GM12891 (cell line): Measurements from ENCODE around the gene SORL1.

Experiments used
- DNase-seq: peaks from one replicate; pipeline ENCODE4 v3.0.0; 2011; ENCODE audit warnings: low spot score; ENCODE audit not compliant: insufficient read length
- FAIRE-seq: peaks from 2 replicates; lab custom pipeline; 2011; peaks lifted over from hg19 to GRCh38; lab: Jason Lieb, UNC
- PAX5 ChIP-seq: IDR thresholded peaks from 2 replicates; pipeline ENCODE4 v1.6.1; 2011; ENCODE audit warnings: low read length, moderate library complexity, mild to moderate bottlenecking; ENCODE audit not compliant: insufficient read depth, severe bottlenecking
- POLR2A ChIP-seq: IDR thresholded peaks from 2 replicates; pipeline ENCODE4 v1.6.1; 2011; ENCODE audit warnings: low read depth, low read length, control low read depth
- POLR2AphosphoS5 ChIP-seq: IDR thresholded peaks from 2 replicates; pipeline ENCODE4 v1.6.1; 2011; ENCODE audit warnings: low read depth, low read length, control low read depth
- POU2F2 ChIP-seq: IDR thresholded peaks from 2 replicates; pipeline ENCODE4 v1.6.1; 2011; ENCODE audit warnings: low read depth, mild to moderate bottlenecking, control low read depth, low read length, moderate library complexity
- SPI1 ChIP-seq: IDR thresholded peaks from 2 replicates; pipeline ENCODE4 v1.6.1; 2011; ENCODE audit warnings: low read depth, low read length, control low read depth
- TAF1 ChIP-seq: IDR thresholded peaks from 2 replicates; pipeline ENCODE4 v1.6.1; 2011; ENCODE audit warnings: low read depth, low read length, control low read depth

SORL1 gene

GRCh38 chr11:121459413-121460017 lies 7.4 kb downstream of the SORL1 start:
- peak; percentile 85 for FAIRE-seq
- TF ChIP-seq POLR2AphosphoS5 = no peak
- no peak for TF ChIP-seq SPI1
- no peak for TF ChIP-seq POU2F2
- TF ChIP-seq PAX5 = no peak
- no peak for TF ChIP-seq TAF1
- no peak for TF ChIP-seq POLR2A
- DNase-seq = no peak

GRCh38 chr11:121460941-121461514 lies 8.9 kb downstream of the SORL1 start:
- FAIRE-seq = peak; percentile 58
- DNase-seq = no peak
- TF ChIP-seq POU2F2 = 0 out of 2 replicates have a peak, but pooled peaks have one; percentile 14
- no peak for TF ChIP-seq SPI1
- no peak for TF ChIP-seq PAX5
- no peak for TF ChIP-seq POLR2A

GRCh38 chr11:121461843-121462242 lies 9.7 kb downstream of the SORL1 start:
- FAIRE-seq (peak; percentile 45), DNase-seq (no peak)
- TF ChIP-seq POLR2AphosphoS5 = no peak
- TF ChIP-seq SPI1 = peak; percentile 11; the same call in 1 of the 2 replicates
- no peak for TF ChIP-seq POLR2A
- no peak for TF ChIP-seq TAF1

GRCh38 chr11:121463689-121464335 lies 11.7 kb downstream of the SORL1 start:
- DNase-seq = no peak
- FAIRE-seq = no peak

GRCh38 chr11:121464352-121464946 lies 12.3 kb downstream of the SORL1 start:
- TF ChIP-seq POLR2A = peak; percentile 59
- TF ChIP-seq POLR2AphosphoS5 = peak; percentile 72; the same call in 1 of the 2 replicates
- TF ChIP-seq TAF1 = peak; percentile 28; the same call in 1 of the 2 replicates
- TF ChIP-seq PAX5 = no peak
- TF ChIP-seq POU2F2 = peak; percentile 60; the same call in 1 of the 2 replicates
- TF ChIP-seq SPI1 = peak; percentile 53
- DNase-seq (no peak), FAIRE-seq (peak; percentile 98)

More at GRCh38 chr11:121463689-121464335, 11.7 kb downstream of the SORL1 start:
- TF ChIP-seq POU2F2 (peak; percentile 82), PAX5 (no peak)

GRCh38 chr11:121465709-121466062 lies 13.6 kb downstream of the SORL1 start:
- DNase-seq (no peak), FAIRE-seq (no peak)
- TF ChIP-seq POU2F2 = no peak
- TF ChIP-seq PAX5 = no peak

GRCh38 chr11:121466063-121466794 lies 14.1 kb downstream of the SORL1 start:
- DNase-seq = no peak
- peak; percentile 92 for FAIRE-seq
- TF ChIP-seq POU2F2 (no peak), POLR2A (no peak), POLR2AphosphoS5 (no peak), PAX5 (no peak)

- TF ChIP-seq POLR2A = no peak
- no peak for TF ChIP-seq POU2F2
- no peak for TF ChIP-seq TAF1
- no peak for TF ChIP-seq SPI1
- no peak for TF ChIP-seq POLR2AphosphoS5
- no peak for TF ChIP-seq PAX5
- DNase-seq = no peak
- FAIRE-seq = no peak
Observed at GRCh38 chr11:121467471-121467870, 15.4 kb downstream of the SORL1 start.

- no peak for DNase-seq
- FAIRE-seq = peak; percentile 99
- TF ChIP-seq SPI1 = peak; percentile 94
- peak; percentile 86 for TF ChIP-seq POU2F2
- peak; percentile 73 for TF ChIP-seq POLR2A
- peak; percentile 78; the same call in 1 of the 2 replicates for TF ChIP-seq POLR2AphosphoS5
- TF ChIP-seq PAX5 = peak; percentile 3
- no peak for TF ChIP-seq TAF1
Observed at GRCh38 chr11:121467965-121468364, 15.9 kb downstream of the SORL1 start.
